ENCODE results near the gene SHOX.

SHOX gene

GRCh38 chrX:663841-664240 lies 33.2 kb downstream of the SHOX start:
- no peak for DNase-seq (ENCODE audit: low read depth in 1 of 2, low spot score in 1 of 2)

- no peak for DNase-seq (ENCODE audit: low read depth in 1 of 2, low spot score in 1 of 2)
Observed at GRCh38 chrX:666762-667720, 36.5 kb downstream of the SHOX start.

GRCh38 chrX:670645-671044 lies 40.1 kb downstream of the SHOX start:
- DNase-seq (ENCODE audit: low read depth in 1 of 2, low spot score in 1 of 2): no peak

GRCh38 chrX:672931-673330 lies 42.3 kb downstream of the SHOX start:
- no peak for DNase-seq (ENCODE audit: low read depth in 1 of 2, low spot score in 1 of 2)

GRCh38 chrX:675279-675954 lies 44.8 kb downstream of the SHOX start:
- DNase-seq (ENCODE audit: low read depth in 1 of 2, low spot score in 1 of 2): no peak

- DNase-seq (ENCODE audit: low read depth in 1 of 2, low spot score in 1 of 2): no peak
Observed at GRCh38 chrX:675955-676295, 45.3 kb downstream of the SHOX start.

GRCh38 chrX:677376-677775 lies 46.8 kb downstream of the SHOX start:
- no peak for DNase-seq (ENCODE audit: low read depth in 1 of 2, low spot score in 1 of 2)

GRCh38 chrX:679291-679979 lies 48.8 kb downstream of the SHOX start:
- DNase-seq (ENCODE audit: low read depth in 1 of 2, low spot score in 1 of 2): no peak

- DNase-seq (ENCODE audit: low read depth in 1 of 2, low spot score in 1 of 2): no peak
Observed at GRCh38 chrX:680062-680461, 49.5 kb downstream of the SHOX start.

GRCh38 chrX:681989-682388 lies 51.4 kb downstream of the SHOX start:
- DNase-seq (ENCODE audit: low read depth in 1 of 2, low spot score in 1 of 2): no peak

GRCh38 chrX:682892-683291 lies 52.3 kb downstream of the SHOX start:
- DNase-seq (ENCODE audit: low read depth in 1 of 2, low spot score in 1 of 2): no peak

GRCh38 chrX:683576-683975 lies 53.0 kb downstream of the SHOX start:
- no peak for DNase-seq (ENCODE audit: low read depth in 1 of 2, low spot score in 1 of 2)

GRCh38 chrX:685120-686032 lies 54.8 kb downstream of the SHOX start:
- DNase-seq (ENCODE audit: low read depth in 1 of 2, low spot score in 1 of 2): no peak

- DNase-seq (ENCODE audit: low read depth in 1 of 2, low spot score in 1 of 2): no peak
Observed at GRCh38 chrX:689983-690382, 59.4 kb downstream of the SHOX start.

GRCh38 chrX:694800-695199 lies 64.2 kb downstream of the SHOX start:
- DNase-seq (ENCODE audit: low read depth in 1 of 2, low spot score in 1 of 2): no peak

- DNase-seq (ENCODE audit: low read depth in 1 of 2, low spot score in 1 of 2): no peak
Observed at GRCh38 chrX:698206-698605, 67.6 kb downstream of the SHOX start.

GRCh38 chrX:700936-701335 lies 70.3 kb downstream of the SHOX start:
- no peak for DNase-seq (ENCODE audit: low read depth in 1 of 2, low spot score in 1 of 2)

GRCh38 chrX:701673-702072 lies 71.1 kb downstream of the SHOX start:
- DNase-seq (ENCODE audit: low read depth in 1 of 2, low spot score in 1 of 2): no peak

- no peak for DNase-seq (ENCODE audit: low read depth in 1 of 2, low spot score in 1 of 2)
Observed at GRCh38 chrX:703466-703865, 72.9 kb downstream of the SHOX start.

- no peak for DNase-seq (ENCODE audit: low read depth in 1 of 2, low spot score in 1 of 2)
Observed at GRCh38 chrX:703866-704265, 73.3 kb downstream of the SHOX start.

All from activated T-helper 1 cell treated with anti-CD3 and anti-CD28 coated beads, Interleukin-2, amount 50 U/mL, for 16 hours (primary cell).